H9 (cell line): ENCODE results near the gene ROPN1. TPM values are rescaled to one million over a fixed set of nuclear protein-coding genes. Genes with fewer than 3 reads are reported as not detected.
"Not testable (repeated sequence)": the region's sequence is repeated elsewhere in the genome, so short reads cannot be mapped to it uniquely, and the experiment has no call there.

Source experiments
- DNase-seq: peaks from one replicate; pipeline ENCODE4 v3.0.0-alpha.2; 2017
- H2AFZ ChIP-seq: one replicate; pipeline ENCODE4 v1.6.1; 2013; ENCODE audit warnings: mild to moderate bottlenecking, low read length, control low read depth, moderate library complexity
- H2AK5ac ChIP-seq: 2 replicates; pipeline ENCODE4 v1.6.1; 2013; ENCODE audit warnings: low read length, control low read depth, mixed read lengths; ENCODE audit not compliant: insufficient read length
- H2BK120ac ChIP-seq: one replicate; pipeline ENCODE4 v1.6.1; 2013; ENCODE audit warnings: low read depth, mild to moderate bottlenecking, low read length, control low read depth, inconsistent platforms; ENCODE audit not compliant: poor library complexity, severe bottlenecking
- H2BK12ac ChIP-seq: 2 replicates; pipeline ENCODE4 v1.6.1; 2013; ENCODE audit warnings: low read length, control low read depth, mixed read lengths, low read depth; ENCODE audit not compliant: insufficient read length
- H2BK15ac ChIP-seq: 2 replicates; pipeline ENCODE4 v1.6.1; 2013; ENCODE audit warnings: low read depth, low read length, control low read depth
- H2BK20ac ChIP-seq: one replicate; pipeline ENCODE4 v1.6.1; 2013; ENCODE audit warnings: low read depth, mild to moderate bottlenecking, low read length, control low read depth, inconsistent platforms; ENCODE audit not compliant: poor library complexity, severe bottlenecking
- H2BK5ac ChIP-seq: 2 replicates; pipeline ENCODE4 v1.6.1; 2013; ENCODE audit warnings: low read length, control low read depth, mixed read lengths; ENCODE audit not compliant: insufficient read length
- H3K14ac ChIP-seq: 2 replicates; pipeline ENCODE4 v1.6.1; 2013; ENCODE audit warnings: low read length, control low read depth; ENCODE audit not compliant: insufficient read depth
- H3K18ac ChIP-seq: 2 replicates; pipeline ENCODE4 v1.6.1; 2013; ENCODE audit warnings: low read depth, mild to moderate bottlenecking, mixed read lengths, low read length, control low read depth; ENCODE audit not compliant: insufficient read length
- H3K23ac ChIP-seq: 2 replicates; pipeline ENCODE4 v1.6.1; 2013; ENCODE audit warnings: low read length, control low read depth, mixed read lengths, low read depth; ENCODE audit not compliant: insufficient read length
- H3K23me2 ChIP-seq: 2 replicates; pipeline ENCODE4 v1.6.1; 2013; ENCODE audit warnings: low read depth, mild to moderate bottlenecking, mixed read lengths, low read length, control low read depth; ENCODE audit not compliant: insufficient read length, poor library complexity, severe bottlenecking
- H3K27ac ChIP-seq: 2 replicates; pipeline ENCODE4 v1.5.1; 2013; ENCODE audit warnings: low read length, control low read depth, mixed read lengths, low read depth; ENCODE audit not compliant: insufficient read length
- H3K27me3 ChIP-seq: 2 replicates; pipeline ENCODE4 v1.6.1; 2013; ENCODE audit warnings: low read length, control low read depth, inconsistent platforms; ENCODE audit not compliant: insufficient read depth
- H3K4ac ChIP-seq: 2 replicates; pipeline ENCODE4 v1.6.1; 2013; ENCODE audit warnings: low read depth, mild to moderate bottlenecking, control low read depth, inconsistent platforms, low read length, moderate library complexity
- H3K4me1 ChIP-seq: 2 replicates; pipeline ENCODE4 v1.6.1; 2013; ENCODE audit warnings: low read length, control low read depth, inconsistent platforms; ENCODE audit not compliant: insufficient read depth
- H3K4me2 ChIP-seq: 2 replicates; pipeline ENCODE4 v1.6.1; 2013; ENCODE audit warnings: low read length, control low read depth, mixed read lengths; ENCODE audit not compliant: insufficient read length, insufficient read depth
- H3K56ac ChIP-seq: 2 replicates; pipeline ENCODE4 v1.6.1; 2013; ENCODE audit warnings: low read depth, mild to moderate bottlenecking, mixed read lengths, low read length, control low read depth; ENCODE audit not compliant: insufficient read length
- H3K79me1 ChIP-seq: 2 replicates; pipeline ENCODE4 v1.6.1; 2013; ENCODE audit warnings: low read depth, mild to moderate bottlenecking, moderate library complexity, low read length, control low read depth, inconsistent platforms; ENCODE audit not compliant: insufficient read depth, poor library complexity, severe bottlenecking
- H3K79me2 ChIP-seq: 2 replicates; pipeline ENCODE4 v1.6.1; 2013; ENCODE audit warnings: low read length, control low read depth, inconsistent platforms; ENCODE audit not compliant: insufficient read depth
- H3K9ac ChIP-seq: 2 replicates; pipeline ENCODE4 v1.6.1; 2013; ENCODE audit warnings: low read length, control low read depth, mixed read lengths; ENCODE audit not compliant: insufficient read length; ENCODE audit errors: extremely low read depth
- H3K9me3 ChIP-seq: one replicate; pipeline ENCODE4 v1.6.1; 2013; ENCODE audit warnings: low read depth, low read length, inconsistent platforms; ENCODE audit not compliant: control insufficient read depth
- H3T11ph ChIP-seq: one replicate; pipeline ENCODE4 v1.6.1; 2013; ENCODE audit warnings: mild to moderate bottlenecking, low read length, control low read depth, inconsistent platforms
- H4K20me1 ChIP-seq: one replicate; pipeline ENCODE4 v1.6.1; 2013; ENCODE audit not compliant: control insufficient read depth, insufficient read length, insufficient read depth
- H4K5ac ChIP-seq: 2 replicates; pipeline ENCODE4 v1.6.1; 2013; ENCODE audit warnings: low read depth, mild to moderate bottlenecking, mixed read lengths, low read length, control low read depth; ENCODE audit not compliant: insufficient read length
- H4K8ac ChIP-seq: replicated peaks from 2 replicates; pipeline ENCODE4 v1.6.1; 2013; ENCODE audit warnings: low read length, control low read depth, mixed read lengths, low read depth; ENCODE audit not compliant: insufficient read length
- H4K91ac ChIP-seq: 2 replicates; pipeline ENCODE4 v1.6.1; 2013; ENCODE audit warnings: low read depth, mild to moderate bottlenecking, moderate library complexity, mixed read lengths, low read length, control low read depth; ENCODE audit not compliant: insufficient read length
- H3K27ac Mint-ChIP-seq, 3 experiments: 2 replicates in 2 of 3; 3 replicates in 1 of 3; pipeline ENCODE4 v1.8.0; 2020 to 2021; ENCODE audit warnings: mixed read lengths in 3 of 3, mild to moderate bottlenecking in 1 of 3, moderate library complexity in 1 of 3
- H3K27me3 Mint-ChIP-seq: 2 replicates; pipeline ENCODE4 v1.8.0; 2021; ENCODE audit warnings: low read depth, mild to moderate bottlenecking, moderate library complexity, mixed read lengths
- H3K36me3 Mint-ChIP-seq, 3 experiments: 2 replicates in 2 of 3; 3 replicates in 1 of 3; pipeline ENCODE4 v1.8.0; 2020 to 2021; ENCODE audit warnings: low read depth in 3 of 3, mixed read lengths in 3 of 3; ENCODE audit not compliant: insufficient read depth in 1 of 3
- H3K4me1 Mint-ChIP-seq, 2 experiments: 2 replicates each; pipeline ENCODE4 v1.8.0; 2020; ENCODE audit warnings: mixed read lengths in 2 of 2
- H3K4me3 Mint-ChIP-seq, 2 experiments: 2 replicates in 1 of 2; 3 replicates in 1 of 2; pipeline ENCODE4 v1.8.0; 2020 to 2021; ENCODE audit warnings: mild to moderate bottlenecking in 2 of 2, mixed read lengths in 2 of 2, moderate library complexity in 1 of 2
- H3K9me3 Mint-ChIP-seq, 2 experiments: 2 replicates in 1 of 2; 3 replicates in 1 of 2; pipeline ENCODE4 v1.8.0; 2020; ENCODE audit warnings: mild to moderate bottlenecking in 2 of 2, mixed read lengths in 2 of 2, moderate library complexity in 1 of 2
- CTCF ChIP-seq: fragments of 200-600 bp; sonication (generic); conservative IDR thresholded peaks from 3 replicates; pipeline ENCODE4 v1.8.0; 2021; ENCODE audit warnings: antibody characterized with exemption, mild to moderate bottlenecking
- WGBS: extraction: QIAGEN DNeasy Blood & Tissue Kit; methylation state at CpG from one replicate; pipeline ENCODE4 v1.1.7; 2013; ENCODE audit warnings: missing lambda C conversion rate, low lambda C conversion rate, mixed read lengths; ENCODE audit not compliant: insufficient read length; ENCODE audit errors: extremely low coverage; 5-methylcytosine and 5-hydroxymethylcytosine counted together
- total RNA-seq: library from RNA; stranded (reverse); gene quantifications from 2 replicates; pipeline ENCODE4 v1.2.1, GENCODE V29; 2021

ROPN1 gene
- total RNA-seq, 1 experiment from 2014 or later, result not detected

DNA sequence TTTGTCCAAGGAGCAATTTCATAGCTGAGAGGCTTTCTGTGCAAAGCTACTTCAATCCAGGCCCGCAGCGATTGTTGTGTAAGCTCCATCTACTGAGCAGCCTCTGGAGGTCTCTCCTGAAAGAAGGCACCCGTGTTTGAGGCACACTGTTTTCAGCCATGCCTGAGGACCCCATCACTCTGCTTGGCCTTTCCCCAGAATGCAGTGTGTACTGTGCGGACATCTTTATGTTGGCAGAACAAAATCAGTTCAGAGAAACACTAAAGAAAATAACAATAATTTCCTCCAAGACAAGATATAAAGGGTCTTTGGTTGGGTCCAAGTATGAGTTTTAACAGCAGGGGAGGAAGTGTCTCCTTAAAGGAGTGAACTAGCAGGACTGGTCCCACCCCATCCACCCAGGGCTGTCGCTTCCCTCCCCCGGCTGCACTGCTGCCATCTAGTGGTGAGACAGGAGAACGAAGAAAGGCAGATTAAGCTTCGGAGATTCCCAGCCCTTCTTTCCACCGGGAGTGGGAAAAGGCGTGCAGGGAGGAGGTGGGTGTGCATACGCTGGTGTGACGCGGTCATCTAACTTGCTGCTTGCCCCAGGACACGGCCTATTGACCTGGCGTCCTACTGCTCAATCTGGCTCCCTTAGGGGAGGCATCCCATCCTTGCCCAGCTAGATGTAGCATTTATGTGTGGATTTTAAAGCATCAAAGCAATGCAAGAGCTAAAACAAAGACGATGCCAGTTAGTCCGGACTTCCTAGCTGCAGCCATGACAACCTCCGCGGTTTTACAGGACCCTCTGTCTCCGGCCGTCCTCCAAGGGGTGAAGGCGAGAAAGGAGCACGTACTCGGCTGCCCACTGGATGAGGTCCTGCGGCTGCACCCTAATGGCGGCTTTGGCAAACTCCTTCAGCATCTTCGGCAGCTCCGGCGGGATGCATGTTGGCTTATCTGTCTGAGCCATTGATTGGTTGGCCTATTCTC is 12.1 kb downstream of the ROPN1 start:
- not testable (repeated sequence) for H2BK15ac ChIP-seq, H4K20me1 ChIP-seq, H3K9me3 ChIP-seq, H4K91ac ChIP-seq, H3K27me3 ChIP-seq, H3K79me1 ChIP-seq, H3K4me1 ChIP-seq, H3K9me3 Mint-ChIP-seq, H3K23ac ChIP-seq, H2BK12ac ChIP-seq, H2AK5ac ChIP-seq, H3K56ac ChIP-seq, H3K4ac ChIP-seq, H3T11ph ChIP-seq, H2BK120ac ChIP-seq, H4K8ac ChIP-seq, H3K18ac ChIP-seq, H3K23me2 ChIP-seq, H3K9ac ChIP-seq, H3K27ac ChIP-seq, H3K36me3 Mint-ChIP-seq, H2BK5ac ChIP-seq, H3K27ac Mint-ChIP-seq, H2AFZ ChIP-seq, H4K5ac ChIP-seq, H3K79me2 ChIP-seq, H2BK20ac ChIP-seq
- Mint-ChIP-seq H3K4me3 (peak overlapping the region; percentile 65 to 71), H3K27me3 (peaks cover 42% of the 10 kb centered on the region), H3K4me1 (peaks cover 9 to 15% of the 10 kb centered on the region in 2 experiments)
- WGBS, result no CpG with 5 or more reads among the region's 29 CpGs
- peak; percentile 77 for TF ChIP-seq CTCF
- peak; percentile 54 for DNase-seq
- H3K4me2 ChIP-seq, result peak overlapping the region; percentile 60
- 0 out of 2 replicates have a peak overlapping the region, but pooled peaks have one; percentile 18 for H3K14ac ChIP-seq

- H3K9me3 Mint-ChIP-seq, H3K36me3 Mint-ChIP-seq, H3K14ac ChIP-seq, H3K27me3 ChIP-seq, H3K4me2 ChIP-seq, H3K18ac ChIP-seq, H3K9me3 ChIP-seq, H4K8ac ChIP-seq, DNase-seq, H3K23ac ChIP-seq, H3K9ac ChIP-seq, H2AFZ ChIP-seq, H3K79me2 ChIP-seq, H3K4me1 ChIP-seq, H2BK20ac ChIP-seq, H2AK5ac ChIP-seq, H2BK120ac ChIP-seq, H3K27ac Mint-ChIP-seq, H4K20me1 ChIP-seq, H3K27ac ChIP-seq, H3K23me2 ChIP-seq, H3K4me3 Mint-ChIP-seq, H3K56ac ChIP-seq, H3K79me1 ChIP-seq, H2BK12ac ChIP-seq, H2BK5ac ChIP-seq, H4K91ac ChIP-seq, H2BK15ac ChIP-seq, H3T11ph ChIP-seq, H3K4me1 Mint-ChIP-seq, H3K4ac ChIP-seq, H4K5ac ChIP-seq: not testable (repeated sequence)
- H3K27me3 Mint-ChIP-seq, result peaks cover 35% of the 10 kb centered on the region
- no CpG with 5 or more reads among the region's 7 CpGs for WGBS
These were observed 15.0 kb downstream of the ROPN1 start for GRCh38 chr3:123976904-123977303.
